Activated CD8-positive, alpha-beta T cell treated with anti-CD3 and anti-CD28 coated beads for 36 hours (primary cell): ENCODE results near the gene HINT1. TPM values are rescaled to one million over a fixed set of nuclear protein-coding genes. Genes with fewer than 3 reads are reported as not detected.
"Not testable (repeated sequence)": the region's sequence is repeated elsewhere in the genome, so short reads cannot be mapped to it uniquely, and the experiment has no call there.

Experiments used
- ATAC-seq: fragments of 200-7000 bp; cut with Tn5 transposase; one replicate; pipeline ENCODE4 v1.10.0; 2021; ENCODE audit warnings: mild to moderate bottlenecking, moderate library complexity
- CTCF ChIA-PET: fragments of 350-600 bp; sonication (Branson Sonifier 250); formaldehyde crosslinking; loops from one replicate; lab custom pipeline; 2021; ENCODE audit warnings: antibody characterized with exemption; lab: Charles Lee
- POLR2A ChIA-PET: fragments of 350-600 bp; sonication (Branson Sonifier 250); formaldehyde crosslinking; loops from one replicate; lab custom pipeline; 2021; ENCODE audit warnings: antibody characterized with exemption; lab: Charles Lee
- DNase-seq: peaks from one replicate; pipeline ENCODE4 v3.0.0-alpha.2; 2020
- H3K27ac Mint-ChIP-seq: one replicate; pipeline ENCODE4 v1.8.0; 2021; ENCODE audit warnings: mild to moderate bottlenecking, mixed read lengths
- H3K27me3 Mint-ChIP-seq: one replicate; pipeline ENCODE4 v1.8.0; 2021; ENCODE audit warnings: mixed read lengths
- H3K36me3 Mint-ChIP-seq: one replicate; pipeline ENCODE4 v1.8.0; 2021; ENCODE audit warnings: low read depth, mixed read lengths
- H3K4me1 Mint-ChIP-seq: one replicate; pipeline ENCODE4 v1.8.0; 2021; ENCODE audit warnings: low read depth, mixed read lengths
- H3K4me3 Mint-ChIP-seq: one replicate; pipeline ENCODE4 v1.8.0; 2021; ENCODE audit warnings: mild to moderate bottlenecking, moderate library complexity, mixed read lengths
- H3K9me3 Mint-ChIP-seq: one replicate; pipeline ENCODE4 v1.8.0; 2021; ENCODE audit warnings: mixed read lengths
- intact Hi-C: fragments of 100-400 bp; cut with micrococcal nuclease; formaldehyde crosslinking; loops from one replicate; pipeline ENCODE4 v1.10.0; 2022
- total RNA-seq, 2 experiments: library from RNA; stranded (reverse); gene quantifications; one replicate each; pipeline ENCODE4 v1.2.3, GENCODE V29; 2021
- TF ChIP-seq, protein P1 (sequence below): fragments of 200-600 bp; IDR thresholded peaks from one replicate; pipeline ENCODE4 v1.8.0; 2022; ENCODE audit warnings: antibody characterized with exemption, mild to moderate bottlenecking

The HINT1 gene
- total RNA-seq, 2 experiments from 2014 or later = 317 to 322 TPM

DNA sequence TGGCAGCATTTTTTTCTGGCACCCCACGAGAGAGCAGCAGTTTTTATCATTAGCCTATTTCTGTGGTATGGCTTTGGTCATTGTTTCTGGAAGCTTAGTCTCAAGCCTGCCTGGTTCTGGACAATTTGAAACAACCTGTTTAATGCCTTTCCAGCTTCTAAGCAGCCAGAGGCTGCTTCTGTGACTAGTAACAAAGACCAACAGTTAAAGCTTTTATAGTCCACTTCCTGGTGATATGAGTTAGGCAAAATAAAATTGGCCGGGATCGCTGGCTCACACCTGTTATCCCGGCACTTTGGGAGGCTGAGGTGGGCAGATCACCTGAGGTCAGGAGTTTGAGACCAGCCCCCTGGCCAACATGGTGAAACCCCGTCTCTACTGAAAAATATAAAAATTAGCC is 29.7 kb upstream of the HINT1 start:
- ATAC-seq = no peak
- no peak overlapping the region for H3K27ac Mint-ChIP-seq
- ChIA-PET CTCF (interaction anchor here (0.9 to 1.3 kb wide), 2 partner anchors 17 to 56 kb away, joined by 3 read pairs; no protein-coding TSS in a partner anchor), POLR2A (no interaction called here)
- H3K4me3 Mint-ChIP-seq = no peak overlapping the region
- no peaks in the 10 kb centered on the region for H3K9me3 Mint-ChIP-seq
- H3K4me1 Mint-ChIP-seq = peaks cover 15% of the 10 kb centered on the region
- TF ChIP-seq, protein P1, sequence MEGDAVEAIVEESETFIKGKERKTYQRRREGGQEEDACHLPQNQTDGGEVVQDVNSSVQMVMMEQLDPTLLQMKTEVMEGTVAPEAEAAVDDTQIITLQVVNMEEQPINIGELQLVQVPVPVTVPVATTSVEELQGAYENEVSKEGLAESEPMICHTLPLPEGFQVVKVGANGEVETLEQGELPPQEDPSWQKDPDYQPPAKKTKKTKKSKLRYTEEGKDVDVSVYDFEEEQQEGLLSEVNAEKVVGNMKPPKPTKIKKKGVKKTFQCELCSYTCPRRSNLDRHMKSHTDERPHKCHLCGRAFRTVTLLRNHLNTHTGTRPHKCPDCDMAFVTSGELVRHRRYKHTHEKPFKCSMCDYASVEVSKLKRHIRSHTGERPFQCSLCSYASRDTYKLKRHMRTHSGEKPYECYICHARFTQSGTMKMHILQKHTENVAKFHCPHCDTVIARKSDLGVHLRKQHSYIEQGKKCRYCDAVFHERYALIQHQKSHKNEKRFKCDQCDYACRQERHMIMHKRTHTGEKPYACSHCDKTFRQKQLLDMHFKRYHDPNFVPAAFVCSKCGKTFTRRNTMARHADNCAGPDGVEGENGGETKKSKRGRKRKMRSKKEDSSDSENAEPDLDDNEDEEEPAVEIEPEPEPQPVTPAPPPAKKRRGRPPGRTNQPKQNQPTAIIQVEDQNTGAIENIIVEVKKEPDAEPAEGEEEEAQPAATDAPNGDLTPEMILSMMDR = no peak
- DNase-seq = no peak
- no peaks in the 10 kb centered on the region for H3K27me3 Mint-ChIP-seq
- intact Hi-C loops = no loop called here
- H3K36me3 Mint-ChIP-seq = peaks cover 16% of the 10 kb centered on the region

DNA sequence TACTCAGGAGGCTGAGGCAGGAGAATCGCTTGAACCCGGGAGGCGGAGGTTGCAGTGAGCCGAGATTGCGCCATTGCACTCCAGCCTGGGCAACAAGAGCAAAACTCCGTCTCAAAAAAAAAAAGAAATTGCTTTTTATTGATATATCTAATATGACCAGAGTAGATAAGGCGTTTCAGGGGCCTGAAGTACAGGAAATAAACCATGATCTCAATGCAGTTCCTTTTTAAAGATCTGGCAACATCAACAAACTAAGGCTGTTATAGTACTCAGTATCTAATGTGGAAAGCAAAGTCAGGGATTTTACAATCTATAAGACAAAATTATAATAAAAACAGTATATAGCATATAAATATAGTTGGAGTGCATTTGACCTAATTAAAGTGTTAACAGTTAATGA is 28.8 kb upstream of the HINT1 start:
- H3K4me3 Mint-ChIP-seq, H3K9me3 Mint-ChIP-seq, intact Hi-C loops, ATAC-seq, DNase-seq, H3K27ac Mint-ChIP-seq, POLR2A ChIA-PET, H3K27me3 Mint-ChIP-seq: not testable (repeated sequence)
- Mint-ChIP-seq H3K36me3 (peaks cover 20% of the 10 kb centered on the region), H3K4me1 (peaks cover 15% of the 10 kb centered on the region)
- CTCF ChIA-PET = interaction anchor here (0.7 kb wide), 1 partner anchor 13 kb away, joined by 3 read pairs; no protein-coding TSS in a partner anchor

DNA sequence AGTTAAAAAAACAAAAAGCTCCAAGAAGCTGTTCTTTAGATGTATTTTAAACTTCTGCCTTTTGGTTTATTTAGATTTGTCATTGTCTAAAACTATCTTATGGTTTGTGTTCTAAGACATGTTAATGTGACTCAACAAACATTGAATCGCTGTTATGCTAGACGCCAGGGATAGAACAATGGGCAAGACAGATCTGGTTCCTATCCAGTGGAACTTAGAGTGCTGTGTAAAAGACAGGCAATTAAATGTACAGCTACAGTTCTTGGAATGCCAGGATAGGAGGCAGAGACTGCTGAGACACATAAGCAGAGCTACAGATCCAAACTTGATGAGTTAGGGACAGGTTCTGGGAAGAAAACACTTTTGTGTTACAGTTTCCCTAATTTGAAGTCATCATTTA is 28.1 kb upstream of the HINT1 start:
- Mint-ChIP-seq H3K36me3 (peaks cover 23% of the 10 kb centered on the region), H3K4me1 (peaks cover 14% of the 10 kb centered on the region), H3K27me3 (no peaks in the 10 kb centered on the region), H3K27ac (no peak overlapping the region), H3K4me3 (no peak overlapping the region), H3K9me3 (no peaks in the 10 kb centered on the region)
- TF ChIP-seq, protein P1 = no peak
- ChIA-PET POLR2A (no interaction called here), CTCF (interaction anchor here (0.7 to 0.9 kb wide), 2 partner anchors 14 to 16 kb away, joined by 3 read pairs; no protein-coding TSS in a partner anchor)
- intact Hi-C loops = no loop called here
- ATAC-seq (no peak), DNase-seq (no peak)

DNA sequence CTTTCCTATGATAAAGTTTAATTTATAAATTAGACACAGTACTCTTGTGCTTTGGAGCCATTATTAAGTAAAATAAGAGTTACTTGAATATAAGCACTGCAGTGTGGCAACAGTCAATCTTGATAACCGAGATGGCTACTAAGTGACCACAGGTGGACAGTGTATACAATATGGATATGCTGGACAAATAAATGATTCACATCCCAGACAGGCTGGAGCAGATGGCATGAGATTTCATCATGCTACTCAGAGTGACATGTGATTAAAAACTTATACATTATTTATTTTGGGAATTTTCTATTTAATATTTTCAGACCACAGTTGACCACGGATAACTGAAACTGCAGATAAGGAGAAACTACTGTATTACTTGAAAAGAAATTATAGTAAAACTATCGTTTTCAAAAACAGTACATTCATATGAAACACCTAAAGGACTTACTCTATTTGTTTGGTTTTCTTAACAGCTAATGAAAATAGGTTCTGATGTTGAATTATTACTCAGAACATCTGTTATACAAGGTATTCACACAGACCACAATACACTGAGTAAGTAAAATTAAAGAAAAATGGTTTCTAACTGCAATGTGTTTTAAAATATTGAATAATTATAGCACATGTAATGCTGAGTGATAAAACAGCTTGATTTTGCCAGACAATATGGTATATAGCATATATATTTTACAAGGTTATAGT is 21.7 kb upstream of the HINT1 start:
- intact Hi-C loops = no loop called here
- DNase-seq = no peak
- Mint-ChIP-seq H3K27ac (no peak overlapping the region), H3K9me3 (no peaks in the 10 kb centered on the region), H3K4me3 (no peak overlapping the region), H3K36me3 (peaks cover 29% of the 10 kb centered on the region), H3K27me3 (no peaks in the 10 kb centered on the region), H3K4me1 (peaks cover 15% of the 10 kb centered on the region)
- TF ChIP-seq, protein P1 = no peak
- no peak for ATAC-seq
- POLR2A ChIA-PET = no interaction called here
- CTCF ChIA-PET = no interaction called here

DNA sequence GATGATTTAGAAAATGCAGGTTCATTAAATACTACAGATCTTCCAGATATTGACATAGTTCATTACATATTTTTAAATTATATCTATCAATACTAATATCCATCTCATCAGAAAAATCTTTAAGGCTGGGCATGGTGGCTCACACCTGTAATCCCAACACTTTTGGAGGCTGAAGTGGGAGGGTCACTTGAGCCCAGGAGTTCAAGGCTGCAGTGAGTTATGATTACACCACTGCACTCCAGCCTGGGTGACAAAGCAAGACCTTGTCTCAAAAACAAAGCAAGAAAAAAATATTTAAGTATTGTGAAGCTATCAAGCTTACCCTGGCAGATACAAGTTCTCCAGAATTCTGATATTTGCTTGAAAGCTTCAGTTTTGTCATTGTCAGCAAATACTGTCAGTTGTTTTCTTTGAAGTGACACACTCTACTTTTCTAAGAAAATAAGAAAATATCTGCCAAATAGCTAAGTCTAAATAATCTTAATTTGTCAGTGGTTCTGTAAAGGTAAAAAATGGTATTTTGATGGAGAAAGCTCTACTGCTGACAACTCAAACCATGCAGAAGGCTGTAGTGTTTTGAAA is 20.6 kb upstream of the HINT1 start:
- intact Hi-C loops = no loop called here
- Mint-ChIP-seq H3K27ac (no peak overlapping the region), H3K9me3 (no peaks in the 10 kb centered on the region), H3K4me1 (peaks cover 13% of the 10 kb centered on the region), H3K27me3 (no peaks in the 10 kb centered on the region), H3K4me3 (no peak overlapping the region), H3K36me3 (peaks cover 26% of the 10 kb centered on the region)
- no peak for DNase-seq
- TF ChIP-seq, protein P1 = no peak
- ChIA-PET CTCF (interaction anchor here (1.1 kb wide), 1 partner anchor 16 kb away, joined by 3 read pairs; no protein-coding TSS in a partner anchor), POLR2A (interaction anchor here (0.6 to 1.3 kb wide), 2 partner anchors 10 to 160 kb away, joined by 3 read pairs; no protein-coding TSS in a partner anchor)
- no peak for ATAC-seq
